Measurements from ENCODE around the gene CDC34. TPM values are rescaled to one million over a fixed set of nuclear protein-coding genes. Genes with fewer than 3 reads are reported as not detected.

Gene CDC34
- total and polyA plus RNA-seq, 9 of the 15 experiments (the other 6 are each of a cell fraction or from before 2014, with no cell fraction given): 0.80 to 203 (median 65.5) TPM

GRCh38 chr19:580274-580835, 48.8 kb downstream of the CDC34 start:
- no peak overlapping the region for H2AFZ ChIP-seq (ENCODE audit: low read depth, low read length)
- no peak overlapping the region for H3K4me2 ChIP-seq (ENCODE audit: insufficient read depth, low read length)
- H3K36me3 ChIP-seq (ENCODE audit: control insufficient read depth, insufficient read depth, low read length): peaks cover 76% of the 10 kb centered on the region; the same call in 2 of the 3 replicates
- no peak overlapping the region for H3K4me3 ChIP-seq
- ChIA-PET CTCF (ENCODE audit: low intra/inter-chr PET ratio) (no interaction called here), POLR2A (no interaction called here)
- no TSS peak for BruUV-seq (replicated peaks)
- FAIRE-seq (no peak), DNase-seq (ENCODE audit: extremely low read depth in 1 of 4, low spot score in 3 of 4) (no peak), ATAC-seq (no peak)
- in situ Hi-C loops (cut with MboI): no loop called here
- 93% methylated on average over 14 of the region's 22 CpGs for WGBS (ENCODE audit: insufficient coverage, low coverage, missing lambda C conversion rate)
- no peaks in the 10 kb centered on the region for H3K9me3 ChIP-seq (replicated peaks; ENCODE audit: control insufficient read depth, insufficient read depth, low read depth, low read length)
- no peak overlapping the region for H3K9ac ChIP-seq (ENCODE audit: insufficient read depth in 1 of 2, low read depth in 2 of 2, low read length in 2 of 2)
- H3K79me2 ChIP-seq (ENCODE audit: control insufficient read depth, insufficient read depth, low read length): peaks cover 52% of the 10 kb centered on the region
- H3K27me3 ChIP-seq (ENCODE audit: control insufficient read depth in 2 of 2, insufficient read depth in 2 of 2, low read length in 2 of 2): no peaks in the 10 kb centered on the region
- H3K9me1 ChIP-seq (ENCODE audit: control insufficient read depth, insufficient read depth, low read length): peaks cover 10% of the 10 kb centered on the region
- peaks cover 13 to 94% of the 10 kb centered on the region in 2 experiments; a peak in 4 of 5 replicates for H3K4me1 ChIP-seq (replicated peaks in 1 of 2; ENCODE audit: control insufficient read depth in 2 of 2, insufficient read depth in 2 of 2, low read length in 2 of 2)
- TF ChIP-seq POLR2G (IDR thresholded peaks at IDR 0.05; ENCODE audit: low read depth, low read length): peak; percentile 29; the same call in 1 of the 2 replicates
- TF ChIP-seq SREBF1 (IDR thresholded peaks at IDR 0.05; ENCODE audit: borderline replicate concordance, low read depth, low read length): no peak
- no peak for TF ChIP-seq FOXK2 (conservative IDR thresholded peaks at IDR 0.05 in 1 of 2, IDR thresholded peaks at IDR 0.05 in 1 of 2; ENCODE audit: low read depth in 2 of 2)
- no peak for TF ChIP-seq PTTG1 (tag; IDR thresholded peaks at IDR 0.05; ENCODE audit: low read depth)
- peaks cover 65% of the 10 kb centered on the region for H4K20me1 ChIP-seq (replicated peaks; ENCODE audit: control insufficient read depth, insufficient read depth, low read length)
- H3K27ac ChIP-seq (ENCODE audit: extremely low read depth, low read depth, low read length): no peak overlapping the region
- intact Hi-C loops (cut with micrococcal nuclease): loop anchor here (10.0 kb wide), 2 partner anchors 46 to 154 kb away; partner anchors contain the start of gene CDC34

Data from K562 (cell line).